Neural progenitor cell (in vitro differentiated cells): Measurements from ENCODE around the gene AGBL4. TPM values are rescaled to one million over a fixed set of nuclear protein-coding genes. Genes with fewer than 3 reads are reported as not detected.
A peak's percentile ranks its signal among the peaks of the same experiment; 100 is the strongest.
"Not testable (repeated sequence)": the region's sequence is repeated elsewhere in the genome, so short reads cannot be mapped to it uniquely, and the experiment has no call there.

Source experiments
- DNase-seq: peaks from one replicate; pipeline ENCODE4 v3.0.0-alpha.2; 2016; ENCODE audit warnings: low spot score
- H2AFZ ChIP-seq: fragments of 200-600 bp; sonication (generic); replicated peaks from 2 replicates; pipeline ENCODE4 v1.6.1; 2016; ENCODE audit warnings: antibody characterized with exemption
- H3F3A ChIP-seq: fragments of 200-600 bp; sonication (generic); 2 replicates; pipeline ENCODE4 v1.6.1; 2016; ENCODE audit warnings: antibody characterized with exemption, low read depth
- H3K27ac ChIP-seq: fragments of 200-600 bp; sonication (generic); 2 replicates; pipeline ENCODE4 v1.5.1; 2016; ENCODE audit warnings: mild to moderate bottlenecking
- H3K27me3 ChIP-seq: fragments of 200-600 bp; sonication (generic); 2 replicates; pipeline ENCODE4 v1.6.1; 2016; ENCODE audit warnings: mild to moderate bottlenecking, moderate library complexity
- H3K36me3 ChIP-seq: fragments of 200-600 bp; sonication (generic); 2 replicates; pipeline ENCODE4 v1.5.1; 2016
- H3K4me1 ChIP-seq: fragments of 200-600 bp; sonication (generic); 2 replicates; pipeline ENCODE4 v1.6.1; 2016; ENCODE audit warnings: mixed run types
- H3K4me2 ChIP-seq: fragments of 200-600 bp; sonication (generic); 2 replicates; pipeline ENCODE4 v1.6.1; 2016
- H3K4me3 ChIP-seq: fragments of 200-600 bp; sonication (generic); 2 replicates; pipeline ENCODE4 v1.5.1; 2016
- H3K79me2 ChIP-seq: fragments of 200-600 bp; sonication (generic); 2 replicates; pipeline ENCODE4 v1.6.1; 2016; ENCODE audit warnings: low read depth
- H3K9ac ChIP-seq: fragments of 200-600 bp; sonication (generic); 2 replicates; pipeline ENCODE4 v1.6.1; 2016
- H3K9me3 ChIP-seq: fragments of 200-600 bp; sonication (generic); 2 replicates; pipeline ENCODE4 v1.5.1; 2016; ENCODE audit warnings: low read depth
- H4K20me1 ChIP-seq: fragments of 200-600 bp; sonication (generic); 2 replicates; pipeline ENCODE4 v1.6.1; 2016; ENCODE audit warnings: low read depth
- H3K27ac Mint-ChIP-seq: 3 replicates; pipeline ENCODE4 v1.8.0; 2021; ENCODE audit warnings: mixed read lengths
- H3K27me3 Mint-ChIP-seq: 2 replicates; pipeline ENCODE4 v1.8.0; 2022; ENCODE audit warnings: low read depth, mild to moderate bottlenecking, inconsistent platforms, moderate library complexity, mixed read lengths; ENCODE audit not compliant: insufficient read depth
- H3K36me3 Mint-ChIP-seq: 3 replicates; pipeline ENCODE4 v1.8.0; 2021; ENCODE audit warnings: mixed read lengths
- H3K4me1 Mint-ChIP-seq: 3 replicates; pipeline ENCODE4 v1.8.0; 2021; ENCODE audit warnings: mixed read lengths
- H3K4me3 Mint-ChIP-seq: 3 replicates; pipeline ENCODE4 v1.8.0; 2021; ENCODE audit warnings: mild to moderate bottlenecking, moderate library complexity, mixed read lengths
- H3K9me3 Mint-ChIP-seq: 3 replicates; pipeline ENCODE4 v1.8.0; 2020; ENCODE audit warnings: mixed read lengths
- EZH2 ChIP-seq: fragments of 200-600 bp; sonication (generic); IDR thresholded peaks from 2 replicates; pipeline ENCODE4 v1.6.1; 2017; ENCODE audit warnings: antibody characterized with exemption, mild to moderate bottlenecking, moderate library complexity
- EZH2phosphoT487 ChIP-seq: fragments of 200-600 bp; sonication (generic); IDR thresholded peaks from 2 replicates; pipeline ENCODE4 v1.6.1; 2017; ENCODE audit warnings: antibody characterized with exemption
- total RNA-seq: library from RNA; depleted of rRNA; stranded (reverse); fragments of >200 nt; gene quantifications from 2 replicates; pipeline ENCODE4 v1.2.3, GENCODE V29; 2015; ENCODE audit warnings: low replicate concordance
- TF ChIP-seq, protein P1 (sequence below): fragments of 200-600 bp; sonication (generic); IDR thresholded peaks from 2 replicates; pipeline ENCODE4 v1.5.1; 2017; ENCODE audit warnings: antibody characterized with exemption, mild to moderate bottlenecking

The AGBL4 gene
- total RNA-seq, 1 donor from 2014 or later = 1.5 TPM

DNA sequence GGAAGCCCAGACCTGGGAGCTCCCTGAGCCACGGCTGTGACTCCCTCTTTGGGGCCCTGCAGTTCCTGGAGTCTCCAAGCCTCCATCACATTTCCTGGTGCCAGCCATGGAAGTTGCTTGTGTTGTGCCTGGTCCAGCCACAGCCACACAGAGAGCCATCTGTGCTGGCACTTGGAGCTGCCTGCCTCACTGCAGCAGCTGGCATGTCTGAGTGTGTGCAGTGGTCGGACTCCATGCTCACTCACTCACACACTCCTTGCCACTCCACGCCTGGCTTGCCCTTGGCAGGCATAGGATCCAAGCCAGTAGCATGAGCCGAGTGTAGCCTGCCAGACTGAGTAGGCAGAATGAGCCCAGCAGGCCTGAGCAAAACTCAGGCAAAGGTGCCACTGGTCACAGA is 730.7 kb downstream of the AGBL4 start:
- Histone ChIP-seq H3F3A (no peaks in the 10 kb centered on the region), H3K4me2 (no peak overlapping the region), H4K20me1 (no peaks in the 10 kb centered on the region), H3K4me1 (no peaks in the 10 kb centered on the region), H3K9ac (no peak overlapping the region), H3K9me3 (peaks cover 19% of the 10 kb centered on the region), H3K27me3 (no peaks in the 10 kb centered on the region), H3K27ac (no peak overlapping the region), H3K4me3 (no peak overlapping the region), H3K79me2 (no peaks in the 10 kb centered on the region), H3K36me3 (no peaks in the 10 kb centered on the region), H2AFZ (no peak overlapping the region)
- Mint-ChIP-seq H3K27ac (no peak overlapping the region), H3K4me1 (no peaks in the 10 kb centered on the region), H3K9me3 (peaks cover 19% of the 10 kb centered on the region), H3K36me3 (no peaks in the 10 kb centered on the region), H3K27me3 (no peaks in the 10 kb centered on the region), H3K4me3 (no peak overlapping the region)
- TF ChIP-seq EZH2phosphoT487 = no peak
- TF ChIP-seq, protein P1, sequence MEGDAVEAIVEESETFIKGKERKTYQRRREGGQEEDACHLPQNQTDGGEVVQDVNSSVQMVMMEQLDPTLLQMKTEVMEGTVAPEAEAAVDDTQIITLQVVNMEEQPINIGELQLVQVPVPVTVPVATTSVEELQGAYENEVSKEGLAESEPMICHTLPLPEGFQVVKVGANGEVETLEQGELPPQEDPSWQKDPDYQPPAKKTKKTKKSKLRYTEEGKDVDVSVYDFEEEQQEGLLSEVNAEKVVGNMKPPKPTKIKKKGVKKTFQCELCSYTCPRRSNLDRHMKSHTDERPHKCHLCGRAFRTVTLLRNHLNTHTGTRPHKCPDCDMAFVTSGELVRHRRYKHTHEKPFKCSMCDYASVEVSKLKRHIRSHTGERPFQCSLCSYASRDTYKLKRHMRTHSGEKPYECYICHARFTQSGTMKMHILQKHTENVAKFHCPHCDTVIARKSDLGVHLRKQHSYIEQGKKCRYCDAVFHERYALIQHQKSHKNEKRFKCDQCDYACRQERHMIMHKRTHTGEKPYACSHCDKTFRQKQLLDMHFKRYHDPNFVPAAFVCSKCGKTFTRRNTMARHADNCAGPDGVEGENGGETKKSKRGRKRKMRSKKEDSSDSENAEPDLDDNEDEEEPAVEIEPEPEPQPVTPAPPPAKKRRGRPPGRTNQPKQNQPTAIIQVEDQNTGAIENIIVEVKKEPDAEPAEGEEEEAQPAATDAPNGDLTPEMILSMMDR = no peak
- no peak for DNase-seq

DNA sequence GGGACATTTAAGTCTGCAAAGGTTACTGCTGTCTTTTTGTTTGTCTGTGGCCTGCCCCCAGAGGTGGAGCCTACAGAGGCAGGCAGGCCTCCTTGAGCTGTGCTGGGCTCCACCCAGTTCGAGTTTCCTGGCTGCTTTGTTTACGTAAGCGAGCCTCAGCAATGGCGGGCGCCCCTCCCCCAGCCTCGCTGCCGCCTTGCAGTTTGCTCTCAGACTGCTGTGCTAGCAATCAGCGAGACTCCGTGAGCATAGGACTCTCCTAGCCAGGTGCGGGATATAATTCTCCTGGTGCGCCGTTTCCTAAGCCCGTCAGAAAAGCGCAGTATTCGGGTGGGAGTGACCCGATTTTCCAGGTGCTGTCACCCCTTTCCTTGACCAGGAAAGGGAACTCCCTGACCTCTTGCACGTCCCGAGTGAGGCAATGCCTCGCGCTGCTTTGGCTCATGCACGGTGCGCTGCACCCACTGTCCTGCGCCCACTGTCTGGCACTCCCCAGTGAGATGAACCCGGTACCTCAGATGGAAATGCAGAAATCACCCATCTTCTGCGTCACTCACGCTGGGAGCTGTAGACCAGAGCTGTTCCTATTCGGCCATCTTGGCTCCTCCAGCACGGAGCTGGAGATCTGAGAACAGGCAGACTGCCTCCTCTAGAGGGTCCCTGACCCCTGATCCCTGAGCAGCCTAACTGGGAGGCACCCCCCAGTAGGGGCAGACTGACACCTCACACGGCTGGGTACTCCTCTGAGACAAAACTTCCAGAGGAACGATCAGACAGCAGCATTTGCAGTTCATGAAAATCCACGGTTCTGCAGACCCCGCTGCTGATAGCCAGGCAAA is 766.3 kb downstream of the AGBL4 start:
- H3K4me1 Mint-ChIP-seq, H3K27ac ChIP-seq, H3K4me3 Mint-ChIP-seq, H3K4me2 ChIP-seq, H3K27me3 ChIP-seq, H3K27me3 Mint-ChIP-seq, H3K36me3 ChIP-seq, H2AFZ ChIP-seq, H3K9ac ChIP-seq, H4K20me1 ChIP-seq, H3K36me3 Mint-ChIP-seq, H3K27ac Mint-ChIP-seq, H3K4me1 ChIP-seq, H3K79me2 ChIP-seq, H3F3A ChIP-seq: not testable (repeated sequence)
- H3K9me3 Mint-ChIP-seq = peaks cover 32% of the 10 kb centered on the region
- peak; percentile 21 for DNase-seq
- peaks cover 12% of the 10 kb centered on the region for H3K9me3 ChIP-seq
- H3K4me3 ChIP-seq = peak overlapping the region; percentile 37

DNA sequence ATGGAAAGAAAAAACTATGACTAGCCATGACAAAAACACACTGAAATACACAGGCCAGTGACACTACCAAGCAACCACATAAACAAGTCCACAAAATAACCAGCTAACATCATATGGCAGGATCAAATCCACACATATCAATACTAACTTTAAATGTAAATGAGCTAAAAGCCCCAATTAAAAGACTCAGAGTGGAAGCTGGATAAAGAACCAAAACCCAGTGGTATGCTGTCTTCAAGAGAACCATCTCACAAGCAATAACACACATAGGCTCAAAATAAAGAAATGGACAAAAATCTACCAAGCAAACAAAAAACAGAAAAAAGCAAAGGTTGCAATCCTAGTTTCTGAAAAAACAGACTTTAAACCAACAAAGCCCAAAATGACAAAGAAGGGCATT is 770.8 kb downstream of the AGBL4 start:
- no peaks in the 10 kb centered on the region for H3F3A ChIP-seq
- H3K27ac ChIP-seq = no peak overlapping the region
- no peak overlapping the region for H3K9ac ChIP-seq
- Mint-ChIP-seq H3K4me1 (no peaks in the 10 kb centered on the region), H3K4me3 (no peak overlapping the region), H3K27ac (no peak overlapping the region), H3K9me3 (peaks cover 44% of the 10 kb centered on the region), H3K27me3 (no peaks in the 10 kb centered on the region), H3K36me3 (no peaks in the 10 kb centered on the region)
- no peaks in the 10 kb centered on the region for H3K36me3 ChIP-seq
- no peak overlapping the region for H3K4me2 ChIP-seq
- H3K27me3 ChIP-seq = no peaks in the 10 kb centered on the region
- DNase-seq = no peak
- H2AFZ ChIP-seq = no peak overlapping the region
- no peaks in the 10 kb centered on the region for H3K4me1 ChIP-seq
- TF ChIP-seq EZH2phosphoT487 (no peak), EZH2 (no peak)
- TF ChIP-seq, protein P1 = no peak
- no peak overlapping the region for H3K4me3 ChIP-seq
- no peaks in the 10 kb centered on the region for H3K79me2 ChIP-seq
- peaks cover 22% of the 10 kb centered on the region for H3K9me3 ChIP-seq
- no peaks in the 10 kb centered on the region for H4K20me1 ChIP-seq

DNA sequence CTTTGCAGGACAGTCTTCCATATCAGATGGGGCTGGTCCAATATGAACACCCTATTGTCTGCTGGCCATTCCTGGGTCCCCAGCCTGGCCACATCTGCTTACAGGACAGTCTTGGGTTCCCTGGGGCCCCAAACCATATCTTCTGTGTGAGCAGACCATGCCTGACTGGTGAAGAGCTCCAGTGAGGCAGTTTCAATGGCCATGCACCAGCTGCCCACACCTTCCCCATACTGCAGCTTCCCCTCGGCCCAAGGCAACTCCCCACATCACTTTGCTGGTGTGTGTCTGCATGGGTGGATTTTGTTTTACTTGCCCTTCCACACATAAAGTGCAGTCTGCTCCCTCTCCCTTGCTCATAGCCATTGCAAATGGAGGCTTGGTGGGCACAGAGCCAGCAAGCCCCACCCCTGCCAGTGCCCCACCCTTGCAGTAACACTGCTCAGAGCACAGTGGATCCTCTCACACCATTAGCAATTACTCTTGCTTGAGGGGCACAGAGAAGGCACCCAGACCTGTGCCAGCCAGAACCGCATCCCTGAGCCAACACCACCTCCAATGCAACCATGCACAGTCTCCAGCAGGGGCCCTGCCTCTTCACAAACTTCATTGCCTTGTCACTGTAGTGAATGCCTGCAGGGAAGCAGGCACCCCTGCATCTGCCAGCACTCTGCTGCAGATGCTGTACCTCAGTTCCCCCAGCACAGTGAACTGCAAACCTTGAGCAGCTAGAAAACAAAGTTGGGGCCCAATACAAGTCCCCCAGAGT is 772.6 kb downstream of the AGBL4 start:
- DNase-seq = no peak
- peaks cover 35% of the 10 kb centered on the region for H3K9me3 Mint-ChIP-seq
- Histone ChIP-seq H3K27ac (no peak overlapping the region), H3K4me1 (no peaks in the 10 kb centered on the region), H3K4me3 (no peak overlapping the region), H3K9ac (no peak overlapping the region), H3F3A (no peaks in the 10 kb centered on the region), H3K4me2 (no peak overlapping the region), H3K79me2 (no peaks in the 10 kb centered on the region), H3K36me3 (no peaks in the 10 kb centered on the region), H4K20me1 (no peaks in the 10 kb centered on the region), H3K27me3 (no peaks in the 10 kb centered on the region), H3K9me3 (peaks cover 28% of the 10 kb centered on the region), H2AFZ (no peak overlapping the region)
- no peak overlapping the region for H3K4me3 Mint-ChIP-seq
- no peak overlapping the region for H3K27ac Mint-ChIP-seq
- TF ChIP-seq EZH2 (no peak), EZH2phosphoT487 (no peak)
- TF ChIP-seq, protein P1 = no peak
- H3K36me3 Mint-ChIP-seq = no peaks in the 10 kb centered on the region
- H3K4me1 Mint-ChIP-seq = no peaks in the 10 kb centered on the region
- H3K27me3 Mint-ChIP-seq = no peaks in the 10 kb centered on the region
